Activated T-cell treated with anti-CD3 and anti-CD28 coated beads, Interleukin-2, amount 50 U/mL, for 48 hours (primary cell): Measurements from ENCODE around the gene FARS2.
A peak's percentile ranks its signal among the peaks of the same experiment; 100 is the strongest.

Experiments
- DNase-seq, 2 experiments: peaks; one replicate each; pipeline ENCODE4 v3.0.0-alpha.2; 2020

FARS2 gene

GRCh38 chr6:5599127-5599526 is 337.8 kb downstream of the FARS2 start:
- DNase-seq: no peak

- no peak for DNase-seq
Observed at GRCh38 chr6:5605937-5606336, 344.6 kb downstream of the FARS2 start.

- no peak for DNase-seq
Observed at GRCh38 chr6:5606546-5606945, 345.2 kb downstream of the FARS2 start.

- no peak for DNase-seq
Observed at GRCh38 chr6:5610640-5611039, 349.3 kb downstream of the FARS2 start.

- no peak for DNase-seq
Observed at GRCh38 chr6:5617179-5617578, 355.9 kb downstream of the FARS2 start.

GRCh38 chr6:5619249-5619648 is 357.9 kb downstream of the FARS2 start:
- peak; percentile 29 to 35 for DNase-seq

- no peak for DNase-seq
Observed at GRCh38 chr6:5622276-5623005, 361.1 kb downstream of the FARS2 start.

- DNase-seq: no peak
Observed at GRCh38 chr6:5623769-5624168, 362.5 kb downstream of the FARS2 start.

- DNase-seq: no peak
Observed at GRCh38 chr6:5624256-5624655, 362.9 kb downstream of the FARS2 start.

GRCh38 chr6:5626727-5627426 is 365.6 kb downstream of the FARS2 start:
- peak; percentile 19 to 21 for DNase-seq

- DNase-seq: no peak
Observed at GRCh38 chr6:5630636-5631035, 369.3 kb downstream of the FARS2 start.

GRCh38 chr6:5632348-5632935 is 371.1 kb downstream of the FARS2 start:
- no peak for DNase-seq

- no peak for DNase-seq
Observed at GRCh38 chr6:5634525-5634924, 373.2 kb downstream of the FARS2 start.

- no peak for DNase-seq
Observed at GRCh38 chr6:5636210-5637030, 375.1 kb downstream of the FARS2 start.

GRCh38 chr6:5637714-5638113 is 376.4 kb downstream of the FARS2 start:
- no peak for DNase-seq

GRCh38 chr6:5638666-5639065 is 377.4 kb downstream of the FARS2 start:
- DNase-seq: no peak

- DNase-seq: no peak
Observed at GRCh38 chr6:5639193-5639592, 377.9 kb downstream of the FARS2 start.

- no peak for DNase-seq
Observed at GRCh38 chr6:5640614-5641013, 379.3 kb downstream of the FARS2 start.

- no peak for DNase-seq
Observed at GRCh38 chr6:5644523-5645185, 383.3 kb downstream of the FARS2 start.

GRCh38 chr6:5645328-5646290 is 384.3 kb downstream of the FARS2 start:
- DNase-seq: no peak

- DNase-seq: no peak
Observed at GRCh38 chr6:5652406-5653137, 391.3 kb downstream of the FARS2 start.
